HG03025 (cell line): ENCODE data around the gene RXFP1.

Experiments
- ATAC-seq: cut with Tn5 transposase; IDR thresholded peaks from one replicate; pipeline ENCODE4 v1.9.1; 2021; ENCODE audit warnings: mild to moderate bottlenecking, moderate library complexity; ENCODE audit not compliant: unreplicated experiment, low FRiP score

RXFP1 gene

DNA sequence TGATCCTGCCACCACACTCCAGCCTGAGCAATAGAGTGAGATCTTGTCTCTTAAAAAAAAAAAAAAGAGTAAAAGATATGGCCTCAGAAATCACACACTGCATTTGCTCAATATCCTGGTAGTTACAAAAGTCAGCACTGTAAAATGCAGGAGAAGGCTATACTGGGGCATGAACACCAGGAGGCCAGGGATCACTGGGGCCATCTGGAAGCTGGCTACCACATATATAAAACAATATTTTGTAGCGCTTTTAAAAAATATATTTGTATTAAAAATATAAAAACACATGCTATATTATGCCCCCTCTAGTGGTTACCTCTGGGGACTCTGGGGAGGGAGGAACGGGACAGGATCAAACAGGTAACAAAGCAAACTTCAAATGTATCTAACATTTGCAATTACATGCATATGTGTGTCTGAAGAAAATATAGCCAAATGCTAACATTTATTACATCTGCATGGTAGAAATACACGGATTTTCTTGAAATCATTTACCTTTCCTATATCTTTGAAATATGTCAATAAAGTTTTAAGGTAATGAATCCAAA lies 146.0 kb downstream of the RXFP1 start:
- ATAC-seq, result no peak

DNA sequence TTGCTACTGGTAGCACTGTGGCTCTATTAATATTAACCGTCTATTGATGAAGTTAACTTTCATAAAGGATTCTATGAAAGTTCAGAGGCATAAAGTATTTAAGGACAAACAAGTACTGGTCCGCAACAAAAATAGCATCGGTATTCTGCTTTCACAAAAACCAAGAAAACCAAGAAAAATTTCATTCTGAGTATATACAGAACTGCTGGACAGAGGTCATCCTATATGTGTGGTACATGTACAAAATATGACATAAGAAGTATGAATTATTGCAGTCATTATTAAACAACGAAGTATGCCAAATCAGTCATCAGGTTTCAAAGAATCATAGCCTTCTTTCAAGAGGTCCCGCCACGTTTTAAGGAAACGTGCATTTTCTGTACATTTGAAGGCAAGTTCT lies 147.6 kb downstream of the RXFP1 start:
- no peak for ATAC-seq

DNA sequence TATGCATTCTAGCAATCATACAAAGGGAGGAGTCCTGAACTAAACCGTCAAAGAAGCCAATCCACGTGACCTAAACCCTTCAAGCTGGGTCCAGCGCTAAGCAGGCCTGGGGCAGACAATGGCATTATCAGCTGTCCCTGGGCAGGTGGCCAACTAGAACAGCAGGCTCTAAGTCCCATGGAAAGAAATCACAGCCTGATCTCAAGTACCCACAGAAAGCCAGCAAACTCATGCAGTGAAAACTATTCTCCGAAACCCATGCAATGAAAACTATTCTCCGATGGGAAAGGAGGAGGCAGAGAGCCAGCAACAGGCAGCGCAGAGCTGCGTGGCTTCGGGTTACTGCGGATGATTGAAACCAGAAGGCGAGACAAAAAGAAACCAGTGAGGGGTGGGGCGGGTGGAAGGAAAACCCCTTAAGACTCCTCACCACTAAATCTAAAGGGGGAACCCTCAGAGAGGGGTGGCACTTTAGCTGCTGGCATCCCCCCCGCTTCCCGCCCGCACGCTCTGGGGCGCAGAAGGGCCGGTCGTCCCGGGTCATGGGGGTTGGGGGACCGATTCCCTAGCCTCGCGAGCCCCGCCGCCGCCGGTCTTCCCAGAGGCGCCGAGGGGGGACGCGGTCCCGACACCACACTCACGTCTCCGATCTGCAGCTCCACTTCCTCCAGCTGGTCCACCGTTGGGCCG lies 149.4 kb downstream of the RXFP1 start:
- peak; percentile 23 for ATAC-seq

GRCh38 chr4:158671665-158671914 lies 149.9 kb downstream of the RXFP1 start, which contains the start of gene C4orf46:
Gene C4orf46, minus strand, starts transcription at chr4:158671887. Its CDS starts 86 bp downstream, at chr4:158671801.
- no peak for ATAC-seq

- peak; percentile 87 for ATAC-seq
These were observed 150.5 kb downstream of the RXFP1 start, which contains the start of gene ETFDH for GRCh38 chr4:158671915-158672806. Gene ETFDH, plus strand, starts transcription at chr4:158672296. Its CDS starts 161 bp downstream, at chr4:158672457.

- no peak for ATAC-seq
These were observed 152.0 kb downstream of the RXFP1 start for GRCh38 chr4:158673633-158674032.

- ATAC-seq, result no peak
These were observed 154.4 kb downstream of the RXFP1 start for GRCh38 chr4:158676076-158676475.

DNA sequence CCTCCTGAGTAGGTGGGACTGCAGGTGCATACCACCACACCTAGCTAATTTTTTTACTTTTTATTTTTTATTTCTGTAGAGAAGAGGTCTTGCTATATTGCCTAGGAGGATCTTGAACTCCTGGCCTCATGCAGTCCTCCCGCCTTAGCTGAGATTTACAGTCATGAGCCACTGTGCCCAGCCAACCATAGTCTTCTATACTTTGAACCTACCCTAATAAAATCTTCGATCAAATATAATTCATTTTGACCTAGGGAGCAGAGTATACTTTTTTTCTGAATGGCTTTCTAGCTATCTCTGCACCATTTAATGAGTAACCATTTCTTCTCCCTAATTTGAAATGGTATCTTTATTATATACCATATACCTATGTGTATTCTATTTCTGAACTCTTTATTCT lies 157.1 kb downstream of the RXFP1 start:
- ATAC-seq, result no peak

GRCh38 chr4:158681629-158682028 lies 159.9 kb downstream of the RXFP1 start:
- ATAC-seq, result no peak

GRCh38 chr4:158682066-158682465 lies 160.4 kb downstream of the RXFP1 start:
- no peak for ATAC-seq

- no peak for ATAC-seq
These were observed 167.1 kb downstream of the RXFP1 start for GRCh38 chr4:158688813-158689212.
